ENCODE data around the gene CCL2.

- TF ChIP-seq CTCF (IDR thresholded peaks at IDR 0.05) (no peak), POLR2AphosphoS5 (IDR thresholded peaks at IDR 0.05) (no peak), POLR2A (IDR thresholded peaks at IDR 0.05) (no peak)
Observed at GRCh38 chr17:34249061-34249460, 6.0 kb upstream of the CCL2 start.

Data from breast epithelium (tissue), 3 donors.